Stimulated activated CD4-positive, alpha-beta T cell treated with anti-CD3 and anti-CD28 coated beads, Interleukin-2, amount 100 ng/mL, for 24 hours (primary cell): ENCODE data around the gene FBXO47.
"Not testable (repeated sequence)": the region's sequence is repeated elsewhere in the genome, so short reads cannot be mapped to it uniquely, and the experiment has no call there.

Experiments used
- DNase-seq, 2 donors: peaks; one replicate each; pipeline ENCODE4 v3.0.0-alpha.2; 2020

Gene FBXO47

DNA sequence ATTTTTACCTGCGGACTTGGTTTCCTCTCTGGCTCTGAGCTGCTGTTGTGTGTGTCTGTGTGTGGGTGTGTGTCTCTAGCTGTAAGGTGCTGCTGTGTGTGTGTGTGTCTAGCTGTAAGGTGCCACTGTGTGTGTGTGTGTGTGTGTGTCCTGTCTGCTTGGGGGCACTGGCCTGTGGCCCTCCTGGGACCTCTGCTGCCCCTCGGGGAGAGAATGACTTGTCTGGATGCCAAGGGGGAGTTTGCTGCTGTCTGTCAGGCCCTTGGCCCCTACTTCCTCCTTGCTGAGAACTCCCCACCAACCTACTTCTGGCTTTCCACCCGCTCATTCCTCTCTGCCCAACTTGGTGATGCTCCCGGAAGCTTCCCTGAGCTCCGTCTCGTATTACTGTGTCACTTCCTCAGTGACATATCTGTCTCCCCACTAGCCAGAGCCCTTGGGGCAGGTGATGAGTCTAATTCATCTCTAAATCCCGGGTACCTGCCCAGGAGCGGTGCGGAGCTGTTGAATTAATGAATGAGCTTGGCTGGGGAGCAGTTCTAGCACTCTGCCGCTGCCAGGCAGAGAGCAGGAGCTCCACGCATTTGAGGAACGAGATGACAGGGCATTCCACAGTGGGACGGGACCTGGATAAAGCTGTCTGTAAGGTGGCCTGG, 45.3 kb downstream of the FBXO47 start:
- no peak for DNase-seq

- no peak for DNase-seq
These were observed 46.6 kb downstream of the FBXO47 start for GRCh38 chr17:38920374-38921291.

GRCh38 chr17:38919316-38920078, 47.7 kb downstream of the FBXO47 start:
- DNase-seq, result no peak

DNA sequence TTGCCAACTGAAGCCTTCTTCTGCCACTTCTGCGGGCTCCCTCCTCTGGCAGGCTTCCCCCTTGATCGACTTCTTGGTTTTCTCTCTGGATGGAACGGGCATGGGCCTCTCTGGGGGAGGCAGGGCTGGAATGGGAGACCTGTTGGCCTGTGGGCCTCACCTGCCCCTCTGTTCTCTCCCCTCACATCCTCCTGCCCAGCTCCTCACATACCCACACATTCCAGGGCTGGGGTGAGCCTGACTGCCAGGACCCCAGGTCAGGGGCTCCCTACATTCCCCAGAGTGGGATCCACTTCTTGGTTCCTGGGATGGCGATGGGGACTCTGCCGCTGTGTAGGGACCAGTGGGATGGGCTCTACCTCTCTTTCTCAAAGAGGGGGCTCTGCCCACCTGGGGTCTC, 48.3 kb downstream of the FBXO47 start:
- no peak for DNase-seq

DNA sequence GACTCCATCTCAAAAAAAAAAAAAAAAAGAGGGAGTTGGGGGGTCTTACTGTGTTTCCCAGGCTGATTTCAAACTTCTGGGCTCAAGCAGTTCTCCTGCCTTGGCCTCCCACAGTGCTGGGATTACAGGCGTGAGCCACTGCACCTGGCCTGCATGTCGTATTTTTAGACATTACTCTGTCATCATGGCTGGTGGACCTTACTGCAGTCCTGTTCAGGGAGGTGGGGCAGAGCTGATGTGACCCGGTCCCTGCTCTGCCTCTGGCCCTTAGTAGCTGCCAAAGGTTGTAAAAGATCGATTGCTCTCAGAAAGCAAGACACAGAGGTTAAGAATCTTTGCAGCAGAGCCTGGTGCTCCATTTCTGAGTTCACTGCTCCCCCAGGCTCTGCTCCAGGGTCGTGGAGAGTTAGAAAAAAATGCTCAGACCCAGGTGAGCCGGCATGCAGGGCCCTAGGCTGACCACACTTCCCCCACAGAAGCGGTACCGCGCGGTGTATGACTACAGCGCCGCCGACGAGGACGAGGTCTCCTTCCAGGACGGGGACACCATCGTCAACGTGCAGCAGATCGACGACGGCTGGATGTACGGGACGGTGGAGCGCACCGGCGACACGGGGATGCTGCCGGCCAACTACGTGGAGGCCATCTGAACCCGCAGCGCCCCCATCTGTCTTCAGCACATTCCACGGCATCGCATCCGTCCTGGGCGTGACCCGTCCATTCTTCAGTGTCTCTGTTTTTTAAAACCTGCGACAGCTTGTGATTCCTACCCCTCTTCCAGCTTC, 48.9 kb downstream of the FBXO47 start:
- no peak for DNase-seq

GRCh38 chr17:38917259-38917658, 49.9 kb downstream of the FBXO47 start:
- DNase-seq, result no peak

- no peak for DNase-seq
These were observed 50.4 kb downstream of the FBXO47 start for GRCh38 chr17:38916771-38917170.

DNA sequence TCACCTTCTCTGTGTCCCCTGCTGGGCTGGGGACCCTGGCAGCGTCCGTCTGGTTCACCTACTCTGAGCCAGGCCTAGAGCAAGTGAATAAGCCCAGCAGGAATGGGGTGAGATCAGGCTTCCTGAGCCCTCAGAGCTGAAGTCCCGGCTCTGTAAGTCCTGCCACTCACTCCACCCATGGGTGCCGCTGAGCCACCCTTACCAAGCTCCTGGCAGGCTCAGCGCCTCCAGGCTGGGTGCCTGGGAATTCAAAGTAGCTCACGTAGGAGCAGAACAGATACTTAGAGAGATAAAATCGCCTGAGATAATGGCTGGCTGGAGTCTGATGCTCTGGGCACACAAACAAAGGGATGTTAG, 51.6 kb downstream of the FBXO47 start:
- no peak for DNase-seq

DNA sequence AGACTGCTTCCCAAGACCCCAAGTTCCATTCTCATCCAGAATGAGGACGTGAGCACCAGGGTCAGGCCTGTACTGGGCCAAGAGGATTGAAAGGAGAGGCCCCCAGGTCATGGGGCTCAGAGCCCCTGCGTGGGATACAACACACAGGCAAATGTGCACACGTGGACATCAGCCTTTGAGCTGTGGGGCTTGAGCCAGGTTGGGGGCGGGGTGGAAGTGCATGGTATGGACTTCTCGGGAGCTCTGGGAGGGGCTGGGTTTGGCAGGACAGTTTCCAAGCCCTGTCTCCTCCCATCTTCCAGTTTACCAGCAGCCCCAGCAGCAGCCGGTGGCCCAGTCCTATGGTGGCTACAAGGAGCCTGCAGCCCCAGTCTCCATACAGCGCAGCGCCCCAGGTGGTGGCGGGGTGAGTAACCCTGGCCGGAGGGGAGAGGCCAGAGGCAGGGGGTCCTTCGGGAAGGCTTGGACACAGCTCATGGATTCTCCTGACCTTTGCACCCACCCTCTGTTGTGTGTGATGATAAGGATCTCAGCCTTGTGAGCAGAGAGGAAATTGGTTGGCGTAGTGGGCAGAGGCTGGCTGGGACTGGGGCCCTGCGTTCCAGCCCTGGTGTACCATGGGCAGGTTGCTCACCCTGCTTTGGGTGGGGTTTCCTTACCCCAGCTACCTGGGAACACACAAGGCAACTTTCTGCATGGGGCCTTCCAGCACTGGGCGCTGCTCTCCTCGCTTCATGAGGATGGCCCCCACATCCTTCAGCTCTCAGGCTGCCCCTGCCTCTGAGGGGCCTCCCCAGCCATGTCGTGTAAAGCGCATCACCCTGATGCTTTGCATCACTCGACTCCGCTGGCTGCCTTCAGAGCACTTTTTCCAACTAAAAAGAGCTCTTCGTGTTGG, 52.2 kb downstream of the FBXO47 start:
- DNase-seq, result no peak

DNA sequence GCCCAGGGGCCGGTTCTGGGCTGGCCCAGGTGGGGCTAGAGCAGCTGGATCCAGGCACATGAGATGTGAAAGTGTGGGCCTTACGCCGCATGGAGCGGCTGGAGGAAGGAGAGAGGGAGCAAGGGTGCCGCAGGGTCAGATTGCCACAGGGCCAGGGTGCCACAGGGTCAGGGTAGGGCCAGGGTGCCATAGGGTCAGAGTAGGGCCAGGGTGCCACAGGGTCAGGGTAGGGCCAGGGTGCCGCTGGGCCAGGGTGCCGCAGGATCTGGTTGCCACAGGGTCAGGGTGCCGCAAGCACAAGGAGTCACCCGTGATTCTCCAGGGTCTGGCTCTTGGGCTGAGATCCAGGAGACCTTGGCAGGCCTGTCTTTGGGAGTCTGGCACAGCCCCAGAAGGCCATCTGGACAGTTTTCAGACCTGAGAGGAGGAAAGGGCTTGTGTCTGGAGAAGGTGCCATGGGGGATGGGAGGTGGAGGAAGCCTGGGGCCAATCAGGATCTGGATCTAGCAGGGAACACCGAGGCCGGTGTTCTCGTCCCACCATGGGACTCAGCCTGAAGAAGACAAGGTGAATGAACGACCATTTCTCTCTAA, 54.9 kb downstream of the FBXO47 start:
- DNase-seq, result no peak

DNA sequence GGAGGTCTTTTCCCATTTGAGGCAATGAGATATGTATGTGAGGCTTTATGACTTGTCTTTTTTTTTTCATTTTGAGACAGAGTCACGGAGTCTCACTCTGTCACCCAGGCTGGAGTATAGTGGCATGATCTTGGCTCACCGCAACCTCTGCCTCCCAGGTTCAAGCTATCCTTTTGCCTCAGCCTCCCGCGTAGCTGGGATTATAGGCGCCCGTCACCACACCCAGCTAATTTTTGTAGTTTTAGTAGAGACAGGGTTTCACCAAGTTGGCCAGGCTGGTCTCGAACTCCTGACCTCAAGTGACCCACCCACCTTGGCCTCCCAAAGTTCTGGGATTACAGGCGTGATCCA, 55.5 kb downstream of the FBXO47 start:
- DNase-seq, result not testable (repeated sequence)

- DNase-seq, result no peak
These were observed 56.0 kb downstream of the FBXO47 start for GRCh38 chr17:38911081-38911730.

DNA sequence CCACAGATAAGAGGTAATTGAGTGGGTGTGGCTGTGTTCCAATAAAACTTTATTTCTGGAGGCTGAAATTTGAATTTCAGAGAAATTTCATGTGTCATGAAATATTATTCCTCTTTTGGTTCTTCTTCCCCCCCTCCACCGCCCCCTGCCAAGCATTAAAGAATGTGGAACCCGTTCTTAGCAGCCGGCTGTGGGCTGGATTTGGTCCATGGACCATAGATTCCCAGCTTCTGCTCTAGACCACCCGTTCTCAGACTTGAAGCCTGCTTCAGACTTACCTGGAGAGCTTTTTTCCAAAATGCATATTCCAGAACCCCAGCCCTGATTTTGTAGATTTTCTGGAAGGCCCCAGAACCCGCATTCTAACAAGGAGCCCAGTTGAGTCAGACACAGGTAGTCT, 56.9 kb downstream of the FBXO47 start:
- no peak for DNase-seq

- DNase-seq, result no peak
These were observed 58.5 kb downstream of the FBXO47 start for GRCh38 chr17:38908676-38909181.

DNA sequence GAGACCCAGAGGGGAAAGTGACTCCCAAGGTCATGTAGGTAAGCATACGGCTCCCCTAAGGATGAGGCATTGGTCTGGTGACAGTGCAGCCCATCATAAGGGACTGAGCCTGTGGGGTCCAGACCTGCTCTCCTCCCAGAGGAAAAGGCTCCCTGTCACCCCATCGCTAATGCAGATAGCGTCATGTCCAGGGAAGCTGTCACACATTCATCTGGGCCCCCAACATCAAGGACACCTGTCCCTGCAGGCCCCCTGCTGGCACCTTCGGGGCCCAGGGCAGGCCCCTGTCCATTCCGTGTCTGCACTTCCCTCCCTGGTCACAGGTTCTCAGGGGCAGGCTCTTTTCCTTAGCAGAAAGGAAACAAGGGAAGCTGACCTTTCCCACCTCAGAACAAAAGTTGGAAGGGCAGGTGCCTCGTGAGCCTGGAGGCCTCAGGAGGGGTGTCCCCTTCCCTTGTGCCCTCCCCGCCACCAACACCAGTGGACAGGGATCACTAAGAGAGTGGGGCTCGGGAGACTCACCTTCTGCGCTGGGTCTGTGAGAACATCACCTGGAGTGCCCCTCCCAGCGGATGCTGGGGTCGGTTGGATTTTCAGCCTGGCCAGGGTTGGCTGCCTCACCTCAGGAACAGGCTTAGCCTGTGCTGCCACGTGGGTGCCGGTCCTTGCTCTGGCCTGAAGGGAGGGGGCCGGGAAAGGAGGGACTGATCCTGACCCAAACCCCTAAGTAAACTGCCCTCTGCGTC, 59.1 kb downstream of the FBXO47 start:
- DNase-seq, result no peak

DNA sequence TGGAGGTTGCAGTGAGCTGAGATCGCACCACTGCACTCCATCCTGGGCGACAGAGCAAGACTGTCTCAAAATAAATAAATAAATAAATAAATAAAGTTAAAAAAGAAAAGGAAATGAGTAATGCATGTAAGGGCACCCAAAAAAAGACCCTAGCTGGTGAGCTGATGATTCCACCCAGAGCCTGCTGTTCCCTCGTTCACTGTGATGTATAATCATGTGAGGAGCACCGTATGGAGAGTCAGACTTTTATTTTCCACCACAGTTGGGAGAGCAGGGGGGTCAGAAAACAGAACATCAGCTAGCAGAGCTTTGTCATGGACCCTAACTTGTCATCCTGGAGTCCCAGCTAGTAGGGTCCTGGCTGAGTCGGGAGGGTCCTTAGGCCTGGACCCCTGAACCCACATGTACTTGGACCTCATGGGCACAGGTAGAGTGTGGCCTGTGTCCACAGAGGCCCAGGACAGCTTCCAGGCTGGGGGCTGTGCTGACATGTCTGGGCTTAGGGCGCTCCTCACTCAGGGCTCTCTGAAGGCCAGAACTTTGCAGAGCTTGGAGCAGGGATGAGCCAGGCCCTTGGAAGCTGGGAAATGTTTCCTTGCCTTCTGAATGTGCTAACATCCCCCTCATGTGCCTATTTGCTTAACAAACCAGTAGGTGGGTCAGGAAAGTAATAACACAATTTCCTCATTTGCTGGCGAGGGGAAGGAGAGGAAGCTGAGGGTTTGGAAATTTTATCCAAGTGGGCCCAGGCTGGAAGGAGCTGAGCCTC, 60.6 kb downstream of the FBXO47 start:
- DNase-seq, result no peak

DNA sequence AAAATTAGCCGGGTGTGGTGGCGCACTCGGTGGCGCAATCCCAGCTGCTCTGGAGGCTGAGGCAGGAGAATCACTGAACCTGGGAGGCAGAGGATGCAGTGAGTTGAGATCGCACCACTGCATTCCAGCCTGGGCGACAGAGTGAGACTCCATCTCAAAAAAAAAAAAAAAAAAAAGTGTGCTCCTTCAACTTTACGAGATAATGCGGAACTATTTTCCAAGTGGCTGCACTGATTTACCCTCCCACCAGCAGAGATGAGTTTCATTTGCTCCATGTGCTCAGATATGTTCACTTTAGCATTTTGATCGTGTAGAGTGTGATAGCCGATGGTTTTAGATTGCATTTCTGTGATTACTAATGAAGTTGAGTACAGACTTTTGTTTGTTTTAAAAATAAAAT, 61.8 kb downstream of the FBXO47 start:
- DNase-seq, result no peak

- DNase-seq, result no peak
These were observed 62.3 kb downstream of the FBXO47 start for GRCh38 chr17:38904892-38905291.

- no peak for DNase-seq
These were observed 63.8 kb downstream of the FBXO47 start for GRCh38 chr17:38903404-38903803.
